CD4-positive, alpha-beta T cell treated with Interleukin-6 for 4 hours (primary cell): Measurements from ENCODE around the gene CCND3.
"Not testable (repeated sequence)": the region's sequence is repeated elsewhere in the genome, so short reads cannot be mapped to it uniquely, and the experiment has no call there.

Experiments used
- DNase-seq: peaks from one replicate; pipeline ENCODE4 v3.0.0-alpha.2; 2020; ENCODE audit warnings: mixed read lengths

The CCND3 gene

GRCh38 chr6:41947581-41948220 is 6.1 kb upstream of the CCND3 start:
- DNase-seq: no peak

- DNase-seq: no peak
Measured at GRCh38 chr6:41943456-41943855, 1.8 kb upstream of the CCND3 start.

- DNase-seq: not testable (repeated sequence)
Measured at GRCh38 chr6:41942882-41943281, 1.3 kb upstream of the CCND3 start.

GRCh38 chr6:41942067-41942851 is 651 bp upstream of the CCND3 start:
- peak; percentile 46 for DNase-seq

- peak; percentile 59 for DNase-seq
Measured at GRCh38 chr6:41940759-41941279, 789 bp downstream of the CCND3 start.

GRCh38 chr6:41939848-41940758 is 1.5 kb downstream of the CCND3 start:
- peak; percentile 19 for DNase-seq

- DNase-seq: peak; percentile 28
Measured at GRCh38 chr6:41939176-41939847, 2.3 kb downstream of the CCND3 start.

GRCh38 chr6:41938590-41939175 is 2.9 kb downstream of the CCND3 start:
- DNase-seq: no peak

GRCh38 chr6:41937861-41938574 is 3.6 kb downstream of the CCND3 start:
- DNase-seq: peak; percentile 80

- no peak for DNase-seq
Measured at GRCh38 chr6:41937472-41937860, 4.1 kb downstream of the CCND3 start.

GRCh38 chr6:41936073-41936837 is 5.4 kb downstream of the CCND3 start:
- DNase-seq: peak; percentile 64

GRCh38 chr6:41935685-41936072 is 5.9 kb downstream of the CCND3 start:
- DNase-seq: no peak

GRCh38 chr6:41935193-41935574 is 6.4 kb downstream of the CCND3 start:
- no peak for DNase-seq

- DNase-seq: no peak
Measured at GRCh38 chr6:41934278-41935192, 7.1 kb downstream of the CCND3 start.

GRCh38 chr6:41932378-41932777 is 9.2 kb downstream of the CCND3 start:
- no peak for DNase-seq

- DNase-seq: no peak
Measured at GRCh38 chr6:41931792-41932191, 9.8 kb downstream of the CCND3 start.

GRCh38 chr6:41929924-41930323 is 11.7 kb downstream of the CCND3 start:
- DNase-seq: no peak

- DNase-seq: no peak
Measured at GRCh38 chr6:41927253-41927652, 14.4 kb downstream of the CCND3 start.

GRCh38 chr6:41922154-41922553 is 19.5 kb downstream of the CCND3 start:
- no peak for DNase-seq

- DNase-seq: no peak
Measured at GRCh38 chr6:41921712-41921998, 20.0 kb downstream of the CCND3 start.
